AML-193 (cell line): ENCODE measurements around the gene OR5I1.
"Not testable (repeated sequence)": the region's sequence is repeated elsewhere in the genome, so short reads cannot be mapped to it uniquely, and the experiment has no call there.

Experiments used
- DNase-seq, 2 experiments: peaks; one replicate each; lab custom pipeline; 2025; lab: John Stamatoyannopoulos, UW

The OR5I1 gene

GRCh38 chr11:55936300-55936699, at the start of gene OR5I1:
OR5I1 (minus strand) TSS chr11:55936400; CDS start chr11:55936400, 0 bp downstream.
- no peak for DNase-seq

DNA sequence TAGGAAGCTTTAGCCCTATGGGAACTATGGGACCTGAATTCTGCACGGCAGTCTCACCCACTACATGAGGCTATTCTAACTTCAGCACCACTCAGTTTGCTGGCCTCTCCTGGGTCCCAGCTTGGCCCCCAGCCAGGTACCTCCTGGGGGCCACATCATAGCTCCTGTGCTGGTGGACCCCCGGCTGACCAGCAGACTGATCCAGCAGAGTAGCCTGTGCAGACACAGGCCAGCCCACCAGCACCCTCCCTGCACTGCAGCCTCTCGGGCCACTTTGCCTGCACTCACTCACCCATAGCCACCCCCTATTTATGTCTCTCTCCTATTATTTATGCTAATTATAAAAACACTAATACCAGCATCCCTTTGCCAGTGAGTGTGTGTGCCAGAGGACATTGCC, 34.7 kb upstream of the OR5I1 start:
- no peak for DNase-seq

DNA sequence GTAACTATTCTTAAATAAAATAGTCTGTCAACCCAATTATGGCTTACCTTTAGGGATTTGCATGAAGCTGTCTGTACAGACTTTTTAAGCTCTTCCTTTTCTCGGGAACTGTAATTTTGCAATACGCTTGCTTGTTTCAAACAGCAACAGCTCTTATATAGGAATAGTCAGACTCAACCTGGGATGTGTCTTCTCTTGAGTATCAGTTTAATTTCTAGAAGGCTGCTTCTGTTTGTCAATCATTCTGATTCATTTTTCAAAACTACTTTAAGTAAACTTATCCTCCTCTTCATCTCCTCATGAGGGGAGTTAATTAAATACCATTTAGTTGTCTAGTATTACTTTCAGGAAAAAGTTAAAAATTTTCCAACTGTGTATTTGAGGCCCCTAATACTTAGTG, 33.6 kb upstream of the OR5I1 start, which contains the start of gene OR10AG1:
Gene OR10AG1, minus strand, starts transcription at position 101 of the 400 bp plus-strand sequence. Its CDS starts 38 bp downstream, at position 63.
- DNase-seq = no peak

DNA sequence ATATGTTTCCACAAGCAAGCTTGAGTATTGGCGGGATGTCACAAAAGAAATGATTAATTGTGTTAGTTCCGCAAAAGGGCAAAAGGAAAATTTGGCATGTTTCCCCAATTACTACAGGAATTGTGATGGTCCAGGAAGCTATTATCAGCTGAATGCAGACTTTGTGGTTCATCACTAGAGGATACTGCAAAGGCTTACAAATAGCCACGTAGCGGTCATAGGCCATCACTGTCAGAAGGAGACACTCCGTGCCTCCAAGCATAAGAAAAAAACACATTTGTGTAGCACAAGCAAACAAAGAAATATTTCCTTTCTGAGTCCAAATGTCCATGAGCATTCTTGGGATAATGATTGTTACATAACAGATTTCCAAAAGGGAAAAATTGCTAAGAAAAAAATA, 31.7 kb upstream of the OR5I1 start:
- DNase-seq = no peak

DNA sequence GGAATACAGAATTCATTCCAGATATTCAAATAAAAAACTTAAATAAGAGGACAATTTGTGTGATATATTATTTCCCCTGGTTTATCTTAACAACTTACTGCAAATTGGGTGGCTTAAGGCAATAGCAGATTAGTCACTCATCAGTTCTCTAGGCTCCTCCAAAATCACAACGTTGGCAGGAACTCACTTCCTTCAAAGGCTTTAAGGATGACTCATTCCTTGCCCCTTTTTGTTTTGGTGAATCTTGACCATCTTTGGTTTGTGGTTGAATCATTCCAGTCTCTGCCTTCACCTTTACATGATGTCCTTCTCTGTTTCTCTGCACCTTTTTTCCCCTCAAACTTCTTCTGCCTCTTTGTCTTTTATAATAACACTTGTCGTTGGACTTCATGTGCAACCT, 30.2 kb upstream of the OR5I1 start:
- no peak for DNase-seq

GRCh38 chr11:55956521-55956920, 20.3 kb upstream of the OR5I1 start:
- no peak for DNase-seq

- no peak for DNase-seq
These were observed 13.1 kb upstream of the OR5I1 start for GRCh38 chr11:55949330-55949729.

- DNase-seq = peak; percentile 19 to 29
These were observed 6.7 kb upstream of the OR5I1 start for GRCh38 chr11:55942785-55943392.

- no peak for DNase-seq
These were observed 15.7 kb downstream of the OR5I1 start for GRCh38 chr11:55920537-55920936.

GRCh38 chr11:55914482-55914881, 21.7 kb downstream of the OR5I1 start, which contains the start of gene OR5W2:
OR5W2 (minus strand) TSS chr11:55914582; CDS start chr11:55914582, 0 bp downstream.
- DNase-seq = no peak

DNA sequence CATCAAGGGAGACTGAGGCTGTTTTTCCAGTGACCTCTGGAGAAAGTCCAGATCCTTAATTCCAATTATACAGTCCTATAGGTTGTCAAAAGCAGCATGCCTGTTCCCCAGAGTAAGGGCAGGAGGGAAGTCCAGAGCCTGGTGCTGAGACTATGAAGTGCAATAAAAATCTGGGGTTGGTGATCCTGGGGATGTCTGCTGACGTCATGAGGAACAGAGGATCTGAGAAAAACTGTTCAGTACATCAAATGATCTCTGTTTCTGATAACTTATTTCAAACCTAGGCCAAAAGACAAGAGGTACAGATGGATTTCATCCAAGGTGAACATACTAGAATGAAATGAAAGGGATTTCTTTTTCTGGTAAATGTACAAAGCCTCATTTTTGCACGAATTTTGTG, 33.9 kb downstream of the OR5I1 start:
- no peak for DNase-seq

GRCh38 chr11:55895216-55895615, 41.0 kb downstream of the OR5I1 start:
- DNase-seq = no peak

- DNase-seq = not testable (repeated sequence)
These were observed 50.7 kb downstream of the OR5I1 start for GRCh38 chr11:55885481-55885880.
